ENCODE measurements around the gene TPSAB1. TPM values are rescaled to one million over a fixed set of nuclear protein-coding genes. Genes with fewer than 3 reads are reported as not detected.
"Not testable (repeated sequence)": the region's sequence is repeated elsewhere in the genome, so short reads cannot be mapped to it uniquely, and the experiment has no call there.

The TPSAB1 gene
- total and polyA plus RNA-seq, 7 donors: 5.1 to 118 (median 14.4) TPM

- 73 to 81% methylated on average over 15 of the region's 15 CpGs for WGBS, 2 donors
- Histone ChIP-seq H3K27me3 (peaks cover 11 to 59% (median 39%) of the 10 kb centered on the region in 3 donors), H3K9me3 (no peaks in the 10 kb centered on the region), H3K36me3 (no peaks in the 10 kb centered on the region), H3K4me3 (no peak overlapping the region), H3K27ac (no peak overlapping the region), H3K4me1 (peaks cover 0 to 3% (median 0%) of the 10 kb centered on the region in 4 donors)
- no peak for DNase-seq
- intact Hi-C loops (cut with DNase I): no loop called here
- TF ChIP-seq POLR2A (IDR thresholded peaks at IDR 0.05) (no peak), POLR2AphosphoS5 (IDR thresholded peaks at IDR 0.05) (no peak), EP300 (IDR thresholded peaks at IDR 0.05) (no peak)
- TF ChIP-seq, protein P1, sequence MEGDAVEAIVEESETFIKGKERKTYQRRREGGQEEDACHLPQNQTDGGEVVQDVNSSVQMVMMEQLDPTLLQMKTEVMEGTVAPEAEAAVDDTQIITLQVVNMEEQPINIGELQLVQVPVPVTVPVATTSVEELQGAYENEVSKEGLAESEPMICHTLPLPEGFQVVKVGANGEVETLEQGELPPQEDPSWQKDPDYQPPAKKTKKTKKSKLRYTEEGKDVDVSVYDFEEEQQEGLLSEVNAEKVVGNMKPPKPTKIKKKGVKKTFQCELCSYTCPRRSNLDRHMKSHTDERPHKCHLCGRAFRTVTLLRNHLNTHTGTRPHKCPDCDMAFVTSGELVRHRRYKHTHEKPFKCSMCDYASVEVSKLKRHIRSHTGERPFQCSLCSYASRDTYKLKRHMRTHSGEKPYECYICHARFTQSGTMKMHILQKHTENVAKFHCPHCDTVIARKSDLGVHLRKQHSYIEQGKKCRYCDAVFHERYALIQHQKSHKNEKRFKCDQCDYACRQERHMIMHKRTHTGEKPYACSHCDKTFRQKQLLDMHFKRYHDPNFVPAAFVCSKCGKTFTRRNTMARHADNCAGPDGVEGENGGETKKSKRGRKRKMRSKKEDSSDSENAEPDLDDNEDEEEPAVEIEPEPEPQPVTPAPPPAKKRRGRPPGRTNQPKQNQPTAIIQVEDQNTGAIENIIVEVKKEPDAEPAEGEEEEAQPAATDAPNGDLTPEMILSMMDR (IDR thresholded peaks at IDR 0.05): no peak
Observed at GRCh38 chr16:1263591-1264344, 23.3 kb downstream of the TPSAB1 start.

DNA sequence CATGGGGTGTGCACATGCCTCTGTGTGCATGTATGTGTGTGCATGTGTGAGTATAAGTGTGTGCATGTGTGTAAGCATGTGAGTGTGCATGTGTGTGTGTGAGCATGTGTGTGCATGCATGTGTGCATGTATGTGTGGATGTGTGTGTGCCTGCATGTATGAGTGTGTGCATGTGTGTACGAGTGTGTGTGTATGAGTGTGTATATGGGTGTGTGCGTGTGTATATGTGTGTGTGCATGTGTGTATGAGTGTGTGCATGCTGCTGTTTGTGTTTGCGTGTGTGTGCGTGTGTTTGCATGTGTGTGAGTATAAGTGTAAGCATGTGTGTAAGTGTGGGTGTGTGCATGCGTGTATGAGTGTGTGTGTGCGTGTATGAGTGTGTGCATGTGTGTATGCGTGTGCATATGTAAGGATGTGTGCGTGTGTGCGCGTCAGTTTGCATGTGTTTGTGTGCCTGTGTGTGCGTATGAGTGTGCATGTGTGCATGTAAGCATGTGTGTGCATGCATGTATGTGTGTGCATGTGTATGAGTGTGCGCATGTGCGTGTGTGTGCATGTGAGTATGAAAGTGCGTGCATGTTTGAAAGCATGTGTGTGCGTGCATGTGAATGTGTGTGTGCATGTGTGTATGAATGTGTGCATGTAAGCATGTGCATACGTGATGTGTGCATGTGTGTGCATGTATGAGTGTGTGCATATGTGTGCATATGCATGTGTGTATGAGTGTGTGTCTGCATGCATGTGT lies 24.0 kb downstream of the TPSAB1 start:
- no peak overlapping the region for H3K27ac ChIP-seq
- TF ChIP-seq POLR2AphosphoS5 (IDR thresholded peaks at IDR 0.05) (no peak), POLR2A (IDR thresholded peaks at IDR 0.05) (no peak), EP300 (IDR thresholded peaks at IDR 0.05) (no peak)
- TF ChIP-seq, protein P1 (IDR thresholded peaks at IDR 0.05): no peak
- no peak for DNase-seq
- no peak overlapping the region for H3K4me3 ChIP-seq
- H3K9me3 ChIP-seq: no peaks in the 10 kb centered on the region
- intact Hi-C loops (cut with DNase I): no loop called here
- H3K4me1 ChIP-seq: no peaks in the 10 kb centered on the region
- 96 to 97% methylated on average over 16 of the region's 16 CpGs for WGBS, 2 donors
- no peaks in the 10 kb centered on the region for H3K36me3 ChIP-seq
- H3K27me3 ChIP-seq: peaks cover 4 to 52% (median 31%) of the 10 kb centered on the region in 3 donors

GRCh38 chr16:1265090-1265630 lies 24.7 kb downstream of the TPSAB1 start:
- WGBS, 2 donors: 80 to 87% methylated on average over 13 of the region's 13 CpGs
- no peak overlapping the region for H3K4me3 ChIP-seq
- no peaks in the 10 kb centered on the region for H3K9me3 ChIP-seq
- H3K27ac ChIP-seq: no peak overlapping the region
- no peaks in the 10 kb centered on the region for H3K36me3 ChIP-seq
- no peaks in the 10 kb centered on the region for H3K4me1 ChIP-seq
- no peak for DNase-seq
- peaks cover 3 to 45% (median 25%) of the 10 kb centered on the region in 3 donors for H3K27me3 ChIP-seq
- intact Hi-C loops (cut with DNase I): no loop called here
- no peak for TF ChIP-seq POLR2A (IDR thresholded peaks at IDR 0.05)
- no peak for TF ChIP-seq EP300 (IDR thresholded peaks at IDR 0.05)
- TF ChIP-seq POLR2AphosphoS5 (IDR thresholded peaks at IDR 0.05): no peak
- TF ChIP-seq, protein P1 (IDR thresholded peaks at IDR 0.05): no peak

DNA sequence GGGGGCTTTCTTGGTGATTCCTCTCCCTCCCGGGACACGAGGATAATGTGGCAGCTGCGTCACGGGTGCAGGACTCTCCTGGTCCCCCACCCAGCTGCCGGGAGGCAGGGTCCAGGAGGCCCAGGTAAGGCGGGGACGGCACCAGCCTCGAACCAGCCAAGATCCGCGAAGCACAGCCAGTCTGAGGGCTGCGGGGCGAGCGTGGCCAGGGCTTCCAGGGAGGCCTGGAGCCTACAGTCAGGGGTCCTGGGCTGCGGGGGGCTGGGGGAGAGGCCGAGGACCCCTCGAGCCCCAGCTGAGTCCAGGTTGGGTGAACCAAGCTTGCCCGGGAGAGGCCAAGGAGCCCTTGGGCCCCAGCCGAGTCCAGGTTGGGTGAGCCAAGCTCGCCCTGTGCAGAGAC lies 25.3 kb downstream of the TPSAB1 start:
- H3K27ac ChIP-seq: no peak overlapping the region
- H3K36me3 ChIP-seq: no peaks in the 10 kb centered on the region
- H3K27me3 ChIP-seq: peaks cover 3 to 39% (median 18%) of the 10 kb centered on the region in 3 donors
- no peaks in the 10 kb centered on the region for H3K4me1 ChIP-seq
- 86 to 89% methylated on average over 19 of the region's 19 CpGs for WGBS, 2 donors
- H3K9me3 ChIP-seq: no peaks in the 10 kb centered on the region
- no peak overlapping the region for H3K4me3 ChIP-seq
- intact Hi-C loops (cut with DNase I): no loop called here
- no peak for DNase-seq
- no peak for TF ChIP-seq POLR2AphosphoS5 (IDR thresholded peaks at IDR 0.05)
- TF ChIP-seq, protein P1 (IDR thresholded peaks at IDR 0.05): no peak
- TF ChIP-seq EP300 (IDR thresholded peaks at IDR 0.05): no peak
- no peak for TF ChIP-seq POLR2A (IDR thresholded peaks at IDR 0.05)

GRCh38 chr16:1269418-1269817 lies 28.9 kb downstream of the TPSAB1 start:
- H3K36me3 ChIP-seq; H3K27ac ChIP-seq; H3K27me3 ChIP-seq; H3K9me3 ChIP-seq; DNase-seq; H3K4me3 ChIP-seq; intact Hi-C loops (cut with DNase I): not testable (repeated sequence)
- H3K4me1 ChIP-seq: peaks cover 0 to 11% (median 9%) of the 10 kb centered on the region in 4 donors
- WGBS, 2 donors: 83 to 92% methylated on average over 7 of the region's 7 CpGs
